ENCODE measurements around the gene SLC25A20.

The SLC25A20 gene

DNA sequence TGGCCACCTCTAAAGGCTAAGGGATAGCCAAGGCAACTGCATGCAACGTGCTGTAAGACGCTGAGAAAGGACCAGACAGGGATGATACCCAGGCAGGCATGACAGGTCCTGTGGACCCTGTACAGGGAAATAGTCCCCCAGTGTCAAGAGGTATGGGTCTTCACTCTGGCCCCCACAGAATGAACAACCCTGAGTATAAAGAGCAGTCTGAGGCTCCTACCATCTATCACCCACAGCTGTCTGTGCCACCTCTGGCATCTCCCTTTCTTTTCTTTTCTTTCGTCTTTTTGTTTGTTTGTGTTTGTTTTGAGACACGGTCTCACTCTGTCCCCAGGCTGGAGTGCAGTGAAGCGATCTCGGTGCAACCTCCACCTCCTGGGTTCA is 18.7 kb downstream of the SLC25A20 start:
- DNase-seq (ENCODE audit: low read depth) = no peak
- no peak overlapping the region for H3K4me3 ChIP-seq (ENCODE audit: low read length)
- TF ChIP-seq, protein P1, sequence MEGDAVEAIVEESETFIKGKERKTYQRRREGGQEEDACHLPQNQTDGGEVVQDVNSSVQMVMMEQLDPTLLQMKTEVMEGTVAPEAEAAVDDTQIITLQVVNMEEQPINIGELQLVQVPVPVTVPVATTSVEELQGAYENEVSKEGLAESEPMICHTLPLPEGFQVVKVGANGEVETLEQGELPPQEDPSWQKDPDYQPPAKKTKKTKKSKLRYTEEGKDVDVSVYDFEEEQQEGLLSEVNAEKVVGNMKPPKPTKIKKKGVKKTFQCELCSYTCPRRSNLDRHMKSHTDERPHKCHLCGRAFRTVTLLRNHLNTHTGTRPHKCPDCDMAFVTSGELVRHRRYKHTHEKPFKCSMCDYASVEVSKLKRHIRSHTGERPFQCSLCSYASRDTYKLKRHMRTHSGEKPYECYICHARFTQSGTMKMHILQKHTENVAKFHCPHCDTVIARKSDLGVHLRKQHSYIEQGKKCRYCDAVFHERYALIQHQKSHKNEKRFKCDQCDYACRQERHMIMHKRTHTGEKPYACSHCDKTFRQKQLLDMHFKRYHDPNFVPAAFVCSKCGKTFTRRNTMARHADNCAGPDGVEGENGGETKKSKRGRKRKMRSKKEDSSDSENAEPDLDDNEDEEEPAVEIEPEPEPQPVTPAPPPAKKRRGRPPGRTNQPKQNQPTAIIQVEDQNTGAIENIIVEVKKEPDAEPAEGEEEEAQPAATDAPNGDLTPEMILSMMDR (conservative IDR thresholded peaks at IDR 0.05; ENCODE audit: low read length) = no peak

DNA sequence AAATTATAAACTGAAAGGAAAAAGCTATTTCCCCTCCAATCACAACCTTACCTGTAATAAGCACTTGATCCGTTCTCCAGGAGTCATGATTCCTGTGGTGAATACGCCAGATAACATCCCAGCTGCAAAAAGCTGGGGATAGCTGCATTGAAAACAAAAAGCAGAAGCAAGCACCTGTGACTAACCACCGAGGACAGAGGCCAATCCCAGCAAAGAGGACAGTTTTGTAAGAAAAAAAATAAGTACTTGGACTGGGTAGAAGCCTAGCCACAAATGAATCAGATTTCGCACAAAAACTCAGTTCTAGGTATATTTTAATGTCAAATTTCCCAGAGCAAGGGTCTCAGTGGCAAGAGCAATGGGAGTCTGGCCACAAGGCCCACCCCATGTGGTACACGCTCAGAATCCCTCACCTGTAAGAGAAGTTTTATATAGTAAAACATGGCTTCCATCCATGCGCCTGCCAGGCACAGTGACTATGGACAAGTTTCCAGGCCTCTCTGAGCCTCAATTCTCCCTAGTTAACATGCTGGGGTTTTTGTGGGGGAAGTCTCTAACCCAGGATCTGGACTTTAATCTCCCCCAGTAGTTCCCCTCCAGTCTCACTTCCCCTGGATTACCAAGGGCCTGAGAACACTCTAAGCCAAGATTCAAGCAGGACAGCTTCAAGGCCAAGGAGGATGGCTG is 19.2 kb downstream of the SLC25A20 start:
- H3K4me3 ChIP-seq (ENCODE audit: low read length) = no peak overlapping the region
- TF ChIP-seq, protein P1 (conservative IDR thresholded peaks at IDR 0.05; ENCODE audit: low read length) = no peak
- DNase-seq (ENCODE audit: low read depth) = no peak

DNA sequence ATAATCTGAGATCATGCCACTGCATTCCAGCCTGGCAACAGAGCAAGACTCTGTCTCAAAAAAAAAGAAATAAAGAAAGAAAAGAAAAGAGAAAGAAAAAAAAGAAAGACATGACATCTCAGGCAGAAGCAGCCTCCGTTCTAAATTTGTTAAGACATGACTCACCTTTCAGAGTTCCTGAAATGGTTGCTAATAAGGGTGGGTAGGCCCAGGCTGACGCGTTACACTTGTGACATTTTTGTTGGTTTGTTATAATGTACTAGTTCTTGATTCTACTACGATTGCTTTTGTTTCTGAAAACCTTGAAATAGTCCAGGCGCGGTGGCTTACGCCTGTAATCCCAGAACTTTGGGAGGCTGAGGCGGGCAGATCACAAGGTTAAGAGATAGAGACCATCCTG is 21.0 kb downstream of the SLC25A20 start:
- H3K4me3 ChIP-seq (ENCODE audit: low read length) = no peak overlapping the region
- TF ChIP-seq, protein P1 (conservative IDR thresholded peaks at IDR 0.05; ENCODE audit: low read length) = no peak
- DNase-seq (ENCODE audit: low read depth) = no peak

DNA sequence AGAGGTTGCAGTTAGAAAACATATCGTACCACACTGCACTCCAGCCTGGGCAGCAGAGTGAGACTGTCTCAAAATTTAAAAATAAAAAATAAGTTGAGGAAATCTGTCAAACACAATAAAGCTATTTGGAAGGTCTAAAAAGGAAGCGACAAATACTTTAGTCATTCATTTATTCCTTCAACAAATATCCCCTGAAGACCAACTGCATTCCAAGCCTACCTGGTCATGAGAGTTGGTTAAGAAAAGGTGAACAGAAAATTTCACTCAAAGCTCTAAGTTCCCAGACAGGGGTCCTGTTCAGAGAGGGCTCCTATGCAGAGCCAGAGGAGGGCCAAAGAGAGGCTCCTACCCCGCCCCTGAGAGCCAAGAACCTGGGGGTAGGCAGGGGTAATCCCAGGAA is 35.6 kb downstream of the SLC25A20 start:
- TF ChIP-seq, protein P1 (conservative IDR thresholded peaks at IDR 0.05; ENCODE audit: low read length) = no peak
- H3K4me3 ChIP-seq (ENCODE audit: low read length) = no peak overlapping the region
- DNase-seq (ENCODE audit: low read depth) = no peak

DNA sequence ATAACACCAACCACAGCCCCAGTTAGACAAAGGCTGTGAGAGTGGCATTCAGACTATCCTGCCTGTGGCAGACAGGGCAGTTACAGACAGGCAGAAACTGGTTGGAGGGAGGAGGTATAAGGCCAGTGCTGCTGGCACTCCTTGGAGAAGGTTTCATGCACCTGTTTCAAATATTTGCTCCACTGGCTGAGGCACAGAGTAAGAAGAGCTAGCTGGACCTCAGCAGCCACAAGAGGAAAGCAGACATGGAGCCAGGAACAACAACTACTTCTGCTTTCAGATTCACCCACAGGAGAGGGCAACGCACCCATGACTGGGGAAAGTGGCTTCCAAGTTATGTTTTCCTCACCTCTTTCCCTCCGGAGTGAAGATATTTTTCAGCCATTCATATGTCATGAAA is 39.5 kb downstream of the SLC25A20 start:
- H3K4me3 ChIP-seq (ENCODE audit: low read length) = no peak overlapping the region
- TF ChIP-seq, protein P1 (conservative IDR thresholded peaks at IDR 0.05; ENCODE audit: low read length) = no peak
- no peak for DNase-seq (ENCODE audit: low read depth)

DNA sequence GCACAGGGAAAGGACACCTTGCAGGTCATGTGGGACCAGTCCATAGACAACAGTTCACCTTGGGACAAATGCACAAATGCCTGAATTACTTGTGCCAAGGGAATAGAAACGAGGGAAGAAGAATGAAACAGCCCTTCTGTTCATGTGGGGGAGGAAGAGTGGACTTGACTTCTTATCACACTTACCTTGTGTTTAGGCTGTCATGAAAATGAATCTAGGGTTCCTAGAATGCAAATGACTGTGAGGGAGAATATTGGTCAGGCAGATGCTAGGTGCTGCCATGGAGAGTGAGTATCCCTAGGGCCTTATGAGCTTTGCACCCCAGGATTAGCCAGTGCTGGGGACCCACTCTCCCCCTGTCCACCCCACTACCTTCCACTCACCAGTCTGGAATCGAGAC is 40.0 kb downstream of the SLC25A20 start:
- TF ChIP-seq, protein P1 (conservative IDR thresholded peaks at IDR 0.05; ENCODE audit: low read length) = no peak
- H3K4me3 ChIP-seq (ENCODE audit: low read length) = no peak overlapping the region
- DNase-seq (ENCODE audit: low read depth) = no peak

DNA sequence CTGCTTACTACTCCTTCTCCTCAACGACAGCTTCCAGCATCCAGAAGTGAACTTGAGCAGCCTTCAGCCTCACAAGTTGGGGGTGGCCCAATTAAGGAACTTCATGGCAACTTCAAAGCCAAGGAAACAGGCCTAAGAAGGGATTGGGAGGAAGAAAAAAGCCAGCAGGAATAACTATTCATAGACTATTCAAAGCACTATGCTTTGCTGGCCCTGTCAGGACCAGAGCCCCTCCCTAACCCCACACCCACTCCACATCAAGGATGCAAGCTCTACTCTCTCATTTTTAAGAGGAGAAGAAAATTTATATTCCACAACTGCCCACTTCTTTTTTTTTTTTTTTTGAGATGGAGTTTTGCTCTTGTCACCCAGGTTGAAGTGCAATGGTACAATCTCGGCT is 41.0 kb downstream of the SLC25A20 start:
- DNase-seq (ENCODE audit: low read depth) = no peak
- TF ChIP-seq, protein P1 (conservative IDR thresholded peaks at IDR 0.05; ENCODE audit: low read length) = no peak
- H3K4me3 ChIP-seq (ENCODE audit: low read length) = no peak overlapping the region
